Esophagus squamous epithelium (tissue), 5 donors: ENCODE measurements around the gene MRGPRX2. TPM values are rescaled to one million over a fixed set of nuclear protein-coding genes. Genes with fewer than 3 reads are reported as not detected.

Experiments
- DNase-seq: peaks from one replicate; lab custom pipeline; 2025; lab: John Stamatoyannopoulos, UW
- H3K27ac ChIP-seq, 4 donors: fragments of 200-600 bp; sonication (generic); one replicate each; pipeline ENCODE4 v1.5.1; 2016 to 2019; ENCODE audit warnings: mild to moderate bottlenecking in 1 of 4
- H3K27me3 ChIP-seq, 4 donors: fragments of 200-600 bp; sonication (generic); 1 replicate in 3 of 4; 2 replicates in 1 of 4; pipeline versions ENCODE4 v1.5.1 to v1.6.0; 2017 to 2021; ENCODE audit warnings: antibody characterized with exemption in 1 of 4
- H3K36me3 ChIP-seq, 3 donors: fragments of 200-600 bp; sonication (generic); one replicate each; pipeline ENCODE4 v1.5.1; 2016 to 2019
- H3K4me1 ChIP-seq, 3 donors: fragments of 200-600 bp; sonication (generic); one replicate each; pipeline ENCODE4 v1.5.1; 2017 to 2019
- H3K4me3 ChIP-seq, 4 donors: fragments of 200-600 bp; sonication (generic); 1 replicate in 3 of 4; 2 replicates in 1 of 4; pipeline ENCODE4 v1.5.1; 2016 to 2019; ENCODE audit warnings: mild to moderate bottlenecking in 2 of 4, moderate library complexity in 1 of 4
- H3K9me3 ChIP-seq, 3 donors: fragments of 200-600 bp; sonication (generic); one replicate each; pipeline ENCODE4 v1.5.1; 2016 to 2019
- CTCF ChIP-seq, 6 experiments: fragments of 450-650 bp in 4 of 6; fragments of 200-600 bp in 2 of 6; sonication (generic) in 2 of 6; IDR thresholded peaks; one replicate each; pipeline ENCODE4 v1.5.1; 2016 to 2019; ENCODE audit warnings: antibody characterized with exemption in 6 of 6, mild to moderate bottlenecking in 4 of 6, moderate library complexity in 4 of 6
- POLR2A ChIP-seq, 4 donors: fragments of 450-650 bp; IDR thresholded peaks; one replicate each; pipeline ENCODE4 v1.6.1; 2017; ENCODE audit warnings: antibody characterized with exemption in 4 of 4, mild to moderate bottlenecking in 4 of 4, moderate library complexity in 3 of 4
- WGBS, 2 donors: methylation state at CpG; one replicate each; pipeline ENCODE4 v1.1.5; 2018; 5-methylcytosine and 5-hydroxymethylcytosine counted together
- intact Hi-C: fragments of 100-400 bp; cut with DNase I; formaldehyde crosslinking; loops from one replicate; pipeline ENCODE4 v1.15.0; 2022
- total RNA-seq, 4 donors: library from RNA; depleted of rRNA; stranded (reverse); fragments of >200 nt; gene quantifications; one replicate each; pipeline ENCODE4 v1.1.0, GENCODE V29; 2016
- donor health status: DM: yes; HTN: yes; CAD: no.

Gene MRGPRX2
- total RNA-seq, 4 donors from 2014 or later: 0.19 TPM; not detected in 3

- Histone ChIP-seq H3K4me1 (peaks cover 12 to 96% (median 14%) of the 10 kb centered on the region in 3 donors), H3K36me3 (no peaks in the 10 kb centered on the region), H3K4me3 (no peak overlapping the region), H3K27me3 (no peaks in the 10 kb centered on the region), H3K9me3 (no peaks in the 10 kb centered on the region), H3K27ac (peak overlapping the region in 2 of 4 donors; percentile 74 to 91)
- intact Hi-C loops: no loop called here
- no peak for TF ChIP-seq POLR2A (IDR thresholded peaks at IDR 0.05)
- TF ChIP-seq CTCF (IDR thresholded peaks at IDR 0.05): no peak
- no peak for DNase-seq
These were observed 17.4 kb upstream of the MRGPRX2 start for GRCh38 chr11:19077965-19078364.

- no peaks in the 10 kb centered on the region for H3K9me3 ChIP-seq
- peak overlapping the region in 3 of 4 donors; percentile 32 to 91 (median 74) for H3K27ac ChIP-seq
- no peaks in the 10 kb centered on the region for H3K36me3 ChIP-seq
- no peak for TF ChIP-seq POLR2A (IDR thresholded peaks at IDR 0.05)
- peak; percentile 79 to 97 (median 94) for TF ChIP-seq CTCF (IDR thresholded peaks at IDR 0.05)
- H3K4me1 ChIP-seq: peaks cover 14 to 97% (median 16%) of the 10 kb centered on the region in 3 donors
- WGBS, 2 donors: 42 to 53% methylated on average over 10 of the region's 10 CpGs
- intact Hi-C loops: no loop called here
- H3K27me3 ChIP-seq: no peaks in the 10 kb centered on the region
- no peak for DNase-seq
- H3K4me3 ChIP-seq: no peak overlapping the region
These were observed 16.4 kb upstream of the MRGPRX2 start for GRCh38 chr11:19076744-19077589.

GRCh38 chr11:19075636-19076035 lies 15.1 kb upstream of the MRGPRX2 start:
- 71 to 75% methylated on average over 2 to 3 of the region's 3 CpGs for WGBS, 2 donors
- DNase-seq: no peak
- H3K9me3 ChIP-seq: no peaks in the 10 kb centered on the region
- H3K27ac ChIP-seq: peak overlapping the region in 1 of 4 donors; percentile 74
- TF ChIP-seq CTCF (IDR thresholded peaks at IDR 0.05) (no peak), POLR2A (IDR thresholded peaks at IDR 0.05) (no peak)
- no peaks in the 10 kb centered on the region for H3K27me3 ChIP-seq
- intact Hi-C loops: no loop called here
- peaks cover 20 to 92% (median 22%) of the 10 kb centered on the region in 3 donors for H3K4me1 ChIP-seq
- no peak overlapping the region for H3K4me3 ChIP-seq
- no peaks in the 10 kb centered on the region for H3K36me3 ChIP-seq

- Histone ChIP-seq H3K9me3 (no peaks in the 10 kb centered on the region), H3K4me1 (peaks cover 8 to 74% (median 14%) of the 10 kb centered on the region in 3 donors), H3K27me3 (peaks cover 0 to 8% (median 0%) of the 10 kb centered on the region in 4 donors), H3K36me3 (no peaks in the 10 kb centered on the region), H3K27ac (peak overlapping the region in 3 of 4 donors; percentile 54 to 75 (median 66)), H3K4me3 (no peak overlapping the region)
- 59 to 66% methylated on average over 10 of the region's 10 CpGs for WGBS, 2 donors
- no peak for DNase-seq
- intact Hi-C loops: loop anchor here (5.0 kb wide), 1 partner anchor 484 kb away; no protein-coding TSS in a partner anchor
- TF ChIP-seq CTCF (IDR thresholded peaks at IDR 0.05) (no peak), POLR2A (IDR thresholded peaks at IDR 0.05) (no peak)
These were observed 13.2 kb upstream of the MRGPRX2 start for GRCh38 chr11:19073454-19074415.
